GM18870 (cell line): ENCODE data around the gene YBX1.
"Not testable (repeated sequence)": the region's sequence is repeated elsewhere in the genome, so short reads cannot be mapped to it uniquely, and the experiment has no call there.

Experiments
- ATAC-seq: cut with Tn5 transposase; IDR thresholded peaks from one replicate; pipeline ENCODE4 v1.9.1; 2021; ENCODE audit warnings: moderate library complexity; ENCODE audit not compliant: unreplicated experiment

Gene YBX1

GRCh38 chr1:42686418-42686817 is 4.2 kb downstream of the YBX1 start:
- ATAC-seq, result no peak

- ATAC-seq, result no peak
Observed at GRCh38 chr1:42689912-42690311, 7.7 kb downstream of the YBX1 start.

GRCh38 chr1:42690477-42691156 is 8.4 kb downstream of the YBX1 start:
- no peak for ATAC-seq

GRCh38 chr1:42691157-42691498 is 8.9 kb downstream of the YBX1 start:
- no peak for ATAC-seq

GRCh38 chr1:42692461-42692860 is 10.2 kb downstream of the YBX1 start:
- no peak for ATAC-seq

- no peak for ATAC-seq
Observed at GRCh38 chr1:42692911-42693310, 10.7 kb downstream of the YBX1 start.

GRCh38 chr1:42698081-42698813 is 16.0 kb downstream of the YBX1 start:
- no peak for ATAC-seq

GRCh38 chr1:42700006-42700405 is 17.8 kb downstream of the YBX1 start:
- no peak for ATAC-seq

- ATAC-seq, result no peak
Observed at GRCh38 chr1:42703888-42704464, 21.8 kb downstream of the YBX1 start.

GRCh38 chr1:42712808-42713207 is 30.6 kb downstream of the YBX1 start:
- not testable (repeated sequence) for ATAC-seq

GRCh38 chr1:42713293-42713692 is 31.1 kb downstream of the YBX1 start:
- ATAC-seq, result no peak

GRCh38 chr1:42714441-42714840 is 32.2 kb downstream of the YBX1 start:
- not testable (repeated sequence) for ATAC-seq

- ATAC-seq, result no peak
Observed at GRCh38 chr1:42720868-42721267, 38.6 kb downstream of the YBX1 start.

GRCh38 chr1:42721926-42722325 is 39.7 kb downstream of the YBX1 start:
- ATAC-seq, result no peak

- not testable (repeated sequence) for ATAC-seq
Observed at GRCh38 chr1:42722403-42722802, 40.2 kb downstream of the YBX1 start.

- no peak for ATAC-seq
Observed at GRCh38 chr1:42723511-42723910, 41.3 kb downstream of the YBX1 start.

GRCh38 chr1:42725820-42726219 is 43.6 kb downstream of the YBX1 start:
- not testable (repeated sequence) for ATAC-seq

GRCh38 chr1:42730002-42730401 is 47.8 kb downstream of the YBX1 start:
- ATAC-seq, result no peak

- ATAC-seq, result no peak
Observed at GRCh38 chr1:42730988-42731387, 48.8 kb downstream of the YBX1 start.

GRCh38 chr1:42731585-42731984 is 49.4 kb downstream of the YBX1 start:
- no peak for ATAC-seq

GRCh38 chr1:42732126-42732680 is 50.0 kb downstream of the YBX1 start:
- ATAC-seq, result no peak
